ENCODE results near the gene PLD6.

Gene PLD6

GRCh38 chr17:17252149-17252661 lies 46.1 kb upstream of the PLD6 start:
- Histone ChIP-seq H3K4me2 (ENCODE audit: low read length) (peak overlapping the region; percentile 10), H3K23ac (ENCODE audit: low read length) (no peak overlapping the region), H4K12ac (ENCODE audit: low read depth, low read length) (no peak overlapping the region), H3K14ac (ENCODE audit: low read length) (no peak overlapping the region), H3K79me1 (ENCODE audit: low read length) (no peaks in the 10 kb centered on the region), H3K27me3 (ENCODE audit: insufficient read depth, low read length) (no peaks in the 10 kb centered on the region), H2BK5ac (ENCODE audit: low read depth, low read length, poor library complexity) (no peak overlapping the region), H3K27ac (ENCODE audit: low read depth, low read length) (no peak overlapping the region), H2AK5ac (ENCODE audit: low read length) (no peak overlapping the region), H4K91ac (ENCODE audit: low read depth, low read length) (no peak overlapping the region), H4K8ac (ENCODE audit: low read depth, low read length) (no peak overlapping the region), H3K9me3 (ENCODE audit: insufficient read depth, low read depth, low read length) (no peaks in the 10 kb centered on the region), H2BK120ac (ENCODE audit: insufficient read depth, low read length, poor library complexity) (no peak overlapping the region), H3K79me2 (ENCODE audit: control insufficient read depth, insufficient read depth, low read length, poor library complexity) (no peaks in the 10 kb centered on the region), H3K18ac (ENCODE audit: low read length) (no peak overlapping the region), H2BK12ac (ENCODE audit: low read length) (no peak overlapping the region), H3K4me3 (ENCODE audit: low read depth, low read length) (no peak overlapping the region), H3K36me3 (ENCODE audit: control insufficient read depth in 1 of 2, insufficient read depth in 2 of 2, low read length in 2 of 2) (peaks cover 39 to 61% of the 10 kb centered on the region in 2 experiments), H3K4ac (ENCODE audit: low read depth, low read length) (no peak overlapping the region), H3K9ac (ENCODE audit: low read length) (no peak overlapping the region), H2AFZ (ENCODE audit: insufficient read depth, low read length, poor library complexity) (no peak overlapping the region), H3K4me1 (ENCODE audit: control insufficient read depth in 1 of 2, insufficient read depth in 2 of 2, low read length in 2 of 2) (no peaks in the 10 kb centered on the region)
- no CpG with 5 or more reads among the region's 9 CpGs for WGBS (ENCODE audit: extremely low coverage, insufficient coverage, insufficient read length)
- DNase-seq, result no peak

GRCh38 chr17:17246879-17247278 lies 40.7 kb upstream of the PLD6 start:
- no CpG with 5 or more reads among the region's 3 CpGs for WGBS (ENCODE audit: extremely low coverage, insufficient coverage, insufficient read length)
- H3K27ac ChIP-seq (ENCODE audit: low read depth, low read length), result no peak overlapping the region
- H2BK5ac ChIP-seq (ENCODE audit: low read depth, low read length, poor library complexity), result no peak overlapping the region
- H2BK120ac ChIP-seq (ENCODE audit: insufficient read depth, low read length, poor library complexity), result no peak overlapping the region
- H4K91ac ChIP-seq (ENCODE audit: low read depth, low read length), result no peak overlapping the region
- DNase-seq, result no peak
- no peaks in the 10 kb centered on the region for H3K27me3 ChIP-seq (ENCODE audit: insufficient read depth, low read length)
- no peak overlapping the region for H4K12ac ChIP-seq (ENCODE audit: low read depth, low read length)
- no peaks in the 10 kb centered on the region for H3K9me3 ChIP-seq (ENCODE audit: insufficient read depth, low read depth, low read length)
- peaks cover 23 to 27% of the 10 kb centered on the region in 2 experiments for H3K36me3 ChIP-seq (ENCODE audit: control insufficient read depth in 1 of 2, insufficient read depth in 2 of 2, low read length in 2 of 2)
- H3K23ac ChIP-seq (ENCODE audit: low read length), result no peak overlapping the region
- H3K79me1 ChIP-seq (ENCODE audit: low read length), result no peaks in the 10 kb centered on the region
- no peak overlapping the region for H4K8ac ChIP-seq (ENCODE audit: low read depth, low read length)
- H3K4me2 ChIP-seq (ENCODE audit: low read length), result no peak overlapping the region
- no peak overlapping the region for H2AFZ ChIP-seq (ENCODE audit: insufficient read depth, low read length, poor library complexity)
- no peaks in the 10 kb centered on the region for H3K79me2 ChIP-seq (ENCODE audit: control insufficient read depth, insufficient read depth, low read length, poor library complexity)
- no peak overlapping the region for H3K4ac ChIP-seq (ENCODE audit: low read depth, low read length)
- no peak overlapping the region for H3K14ac ChIP-seq (ENCODE audit: low read length)
- no peak overlapping the region for H2AK5ac ChIP-seq (ENCODE audit: low read length)
- no peaks in the 10 kb centered on the region for H3K4me1 ChIP-seq (ENCODE audit: control insufficient read depth in 1 of 2, insufficient read depth in 2 of 2, low read length in 2 of 2)
- H3K4me3 ChIP-seq (ENCODE audit: low read depth, low read length), result no peak overlapping the region
- H3K18ac ChIP-seq (ENCODE audit: low read length), result no peak overlapping the region
- no peak overlapping the region for H2BK12ac ChIP-seq (ENCODE audit: low read length)
- no peak overlapping the region for H3K9ac ChIP-seq (ENCODE audit: low read length)

- Histone ChIP-seq H4K12ac (ENCODE audit: low read depth, low read length) (no peak overlapping the region), H2BK12ac (ENCODE audit: low read length) (peak overlapping the region; percentile 34), H2BK5ac (ENCODE audit: low read depth, low read length, poor library complexity) (no peak overlapping the region), H2AK5ac (ENCODE audit: low read length) (no peak overlapping the region), H3K27ac (ENCODE audit: low read depth, low read length) (no peak overlapping the region), H2BK120ac (ENCODE audit: insufficient read depth, low read length, poor library complexity) (no peak overlapping the region), H3K18ac (ENCODE audit: low read length) (no peak overlapping the region), H3K79me2 (ENCODE audit: control insufficient read depth, insufficient read depth, low read length, poor library complexity) (no peaks in the 10 kb centered on the region), H3K27me3 (ENCODE audit: insufficient read depth, low read length) (no peaks in the 10 kb centered on the region), H3K9ac (ENCODE audit: low read length) (no peak overlapping the region), H2AFZ (ENCODE audit: insufficient read depth, low read length, poor library complexity) (no peak overlapping the region), H4K91ac (ENCODE audit: low read depth, low read length) (no peak overlapping the region), H3K79me1 (ENCODE audit: low read length) (no peaks in the 10 kb centered on the region), H3K4me2 (ENCODE audit: low read length) (no peak overlapping the region), H3K9me3 (ENCODE audit: insufficient read depth, low read depth, low read length) (no peaks in the 10 kb centered on the region), H4K8ac (ENCODE audit: low read depth, low read length) (no peak overlapping the region), H3K23ac (ENCODE audit: low read length) (no peak overlapping the region), H3K14ac (ENCODE audit: low read length) (no peak overlapping the region), H3K4me1 (ENCODE audit: control insufficient read depth in 1 of 2, insufficient read depth in 2 of 2, low read length in 2 of 2) (no peaks in the 10 kb centered on the region), H3K36me3 (ENCODE audit: control insufficient read depth in 1 of 2, insufficient read depth in 2 of 2, low read length in 2 of 2) (peaks cover 9 to 16% of the 10 kb centered on the region in 2 experiments), H3K4me3 (ENCODE audit: low read depth, low read length) (no peak overlapping the region), H3K4ac (ENCODE audit: low read depth, low read length) (no peak overlapping the region)
- no CpG with 5 or more reads among the region's 6 CpGs for WGBS (ENCODE audit: extremely low coverage, insufficient coverage, insufficient read length)
- DNase-seq, result peak in 1 of 2 donors; percentile 58
These were observed 37.0 kb upstream of the PLD6 start for GRCh38 chr17:17243163-17243562.

- H3K18ac ChIP-seq (ENCODE audit: low read length), result no peak overlapping the region
- H3K27me3 ChIP-seq (ENCODE audit: insufficient read depth, low read length), result no peaks in the 10 kb centered on the region
These were observed 36.1 kb upstream of the PLD6 start for GRCh38 chr17:17242246-17242645.

More at GRCh38 chr17:17242246-17242645, 36.1 kb upstream of the PLD6 start:
- H4K91ac ChIP-seq (ENCODE audit: low read depth, low read length), result no peak overlapping the region
- peaks cover 2% of the 10 kb centered on the region for H3K79me2 ChIP-seq (ENCODE audit: control insufficient read depth, insufficient read depth, low read length, poor library complexity)
- no CpG with 5 or more reads among the region's 7 CpGs for WGBS (ENCODE audit: extremely low coverage, insufficient coverage, insufficient read length)
- H2BK5ac ChIP-seq (ENCODE audit: low read depth, low read length, poor library complexity), result no peak overlapping the region
- H3K9me3 ChIP-seq (ENCODE audit: insufficient read depth, low read depth, low read length), result no peaks in the 10 kb centered on the region
- no peak overlapping the region for H3K23ac ChIP-seq (ENCODE audit: low read length)
- H2BK12ac ChIP-seq (ENCODE audit: low read length), result no peak overlapping the region
- no peak overlapping the region for H3K4me2 ChIP-seq (ENCODE audit: low read length)
- no peak overlapping the region for H4K12ac ChIP-seq (ENCODE audit: low read depth, low read length)
- no peak overlapping the region for H2AK5ac ChIP-seq (ENCODE audit: low read length)
- peaks cover 0 to 3% of the 10 kb centered on the region in 2 experiments for H3K4me1 ChIP-seq (ENCODE audit: control insufficient read depth in 1 of 2, insufficient read depth in 2 of 2, low read length in 2 of 2)
- peak overlapping the region; percentile 46 for H3K4me3 ChIP-seq (ENCODE audit: low read depth, low read length)
- H4K8ac ChIP-seq (ENCODE audit: low read depth, low read length), result no peak overlapping the region
- no peak overlapping the region for H3K27ac ChIP-seq (ENCODE audit: low read depth, low read length)
- H3K79me1 ChIP-seq (ENCODE audit: low read length), result peaks cover 2% of the 10 kb centered on the region
- no peak overlapping the region for H2AFZ ChIP-seq (ENCODE audit: insufficient read depth, low read length, poor library complexity)
- no peak overlapping the region for H2BK120ac ChIP-seq (ENCODE audit: insufficient read depth, low read length, poor library complexity)
- no peak overlapping the region for H3K4ac ChIP-seq (ENCODE audit: low read depth, low read length)
- H3K14ac ChIP-seq (ENCODE audit: low read length), result no peak overlapping the region
- peaks cover 5 to 9% of the 10 kb centered on the region in 2 experiments for H3K36me3 ChIP-seq (ENCODE audit: control insufficient read depth in 1 of 2, insufficient read depth in 2 of 2, low read length in 2 of 2)
- DNase-seq, result no peak
- no peak overlapping the region for H3K9ac ChIP-seq (ENCODE audit: low read length)

Data from trophoblast cell (in vitro differentiated cells and primary cell).